ENCODE data around the gene MTSS2. TPM values are rescaled to one million over a fixed set of nuclear protein-coding genes. Genes with fewer than 3 reads are reported as not detected.

MTSS2 gene
- total and polyA plus RNA-seq, 2 of the 8 experiments (the other 6 are each of a cell fraction or from before 2014, with no cell fraction given) = 23.3 to 36.7 TPM

DNA sequence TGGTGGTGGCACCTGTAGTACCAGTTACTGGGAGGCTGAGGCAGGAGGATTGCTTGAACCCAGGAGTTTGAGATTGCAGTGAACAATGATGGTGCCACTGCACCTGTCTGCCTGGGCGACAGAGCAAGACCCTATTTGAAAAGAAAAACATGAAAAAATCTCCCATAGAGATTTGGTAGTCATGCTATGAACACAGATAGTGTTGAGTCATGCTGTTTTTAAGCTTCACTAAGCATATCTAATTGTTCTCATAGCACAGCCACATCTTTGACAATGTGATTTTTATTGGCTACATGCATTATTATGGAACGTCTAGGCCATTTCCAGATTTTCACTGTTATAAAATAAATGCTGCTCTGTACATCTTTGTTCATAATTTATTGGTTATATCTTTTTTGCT lies 33.5 kb downstream of the MTSS2 start:
- H3K4ac ChIP-seq (replicated peaks; ENCODE audit: insufficient read length, low read depth, low read length) = no peak overlapping the region
- no peaks in the 10 kb centered on the region for H3K79me2 ChIP-seq (ENCODE audit: control insufficient read depth in 1 of 2, insufficient read depth in 2 of 2, low read length in 2 of 2)
- H4K91ac ChIP-seq (replicated peaks; ENCODE audit: insufficient read length, low read length) = no peak overlapping the region
- H3K4me3 ChIP-seq (ENCODE audit: extremely low read depth in 1 of 4, insufficient read depth in 2 of 4, low read depth in 3 of 4, low read length in 4 of 4) = no peak overlapping the region
- H2BK20ac ChIP-seq (ENCODE audit: low read length) = no peak overlapping the region
- ChIA-PET CTCF (ENCODE audit: partially characterized antibody) (interaction anchor here (0.7 to 6.1 kb wide), 20 partner anchors 9 to 283 kb away, joined by 3 to 65 read pairs (median 8); no protein-coding TSS in a partner anchor), POLR2A (ENCODE audit: partially characterized antibody) (interaction anchor here (0.8 to 6.6 kb wide), 5 partner anchors 17 to 99 kb away, joined by 3 to 59 read pairs (median 14); no protein-coding TSS in a partner anchor)
- H3K14ac ChIP-seq (ENCODE audit: insufficient read length) = no peak overlapping the region
- H3K9ac ChIP-seq (replicated peaks in 1 of 4; ENCODE audit: extremely low read depth in 1 of 4, low read depth in 3 of 4, low read length in 3 of 4) = no peak overlapping the region
- no peak overlapping the region for H2BK15ac ChIP-seq (ENCODE audit: low read length)
- H3K36me3 ChIP-seq (ENCODE audit: control insufficient read depth in 2 of 4, insufficient read depth in 4 of 4, low read length in 3 of 4) = no peaks in the 10 kb centered on the region
- no peak overlapping the region for H2BK12ac ChIP-seq (ENCODE audit: low read depth, low read length)
- H3K23ac ChIP-seq (ENCODE audit: insufficient read length) = no peak overlapping the region
- no peaks in the 10 kb centered on the region for H3K79me1 ChIP-seq (ENCODE audit: low read depth, low read length)
- no peaks in the 10 kb centered on the region; a peak in 2 of 7 replicates for H3K27me3 ChIP-seq (replicated peaks in 1 of 4; ENCODE audit: control insufficient read depth in 3 of 4, extremely low read depth in 1 of 4, insufficient read depth in 3 of 4, low read length in 3 of 4)
- no peak overlapping the region for H2BK120ac ChIP-seq (replicated peaks; ENCODE audit: low read depth, low read length)
- no peak overlapping the region for H3K27ac ChIP-seq (ENCODE audit: low read depth, low read length)
- H3K18ac ChIP-seq (ENCODE audit: extremely low read depth, low read length) = no peak overlapping the region
- H2AK5ac ChIP-seq (ENCODE audit: low read depth, low read length) = no peak overlapping the region
- no peak overlapping the region for H2AFZ ChIP-seq (ENCODE audit: low read length)
- WGBS, 2 experiments (ENCODE audit: extremely low coverage in 1 of 2, insufficient coverage in 1 of 2, insufficient read length in 1 of 2, insufficient replicate concordance in 2 of 2, low coverage in 1 of 2, low lambda C conversion rate in 2 of 2, missing lambda C conversion rate in 1 of 2) = 88% methylated on average over 2 of the region's 2 CpGs; no CpG with 5 or more reads in 1 of the 2 experiments
- H3K4me1 ChIP-seq (replicated peaks in 1 of 4; ENCODE audit: control insufficient read depth in 3 of 4, insufficient read depth in 4 of 4, low read length in 3 of 4) = peaks cover 0 to 3% (median 0%) of the 10 kb centered on the region in 4 experiments; a peak in 3 of 7 replicates
- no peak overlapping the region for H3K56ac ChIP-seq (replicated peaks; ENCODE audit: insufficient read length, low read depth, low read length)
- DNase-seq (ENCODE audit: low read depth in 1 of 2, low spot score in 2 of 2) (no peak), FAIRE-seq (no peak)
- no peak overlapping the region for H3K4me2 ChIP-seq (ENCODE audit: insufficient read depth in 1 of 2, low read depth in 2 of 2, low read length in 2 of 2)
- H2BK5ac ChIP-seq (ENCODE audit: low read depth, low read length) = no peak overlapping the region
- H4K20me1 ChIP-seq (replicated peaks in 1 of 2; ENCODE audit: control insufficient read depth in 1 of 2, insufficient read depth in 2 of 2, low read length in 2 of 2) = peaks cover 0 to 2% of the 10 kb centered on the region in 2 experiments
- no peak overlapping the region for H4K5ac ChIP-seq (ENCODE audit: insufficient read length, low read depth, low read length)
- no peak overlapping the region for H4K8ac ChIP-seq (ENCODE audit: extremely low read depth, insufficient read depth, low read length)
- H3K23me2 ChIP-seq (ENCODE audit: low read depth, low read length) = no peaks in the 10 kb centered on the region
- no peaks in the 10 kb centered on the region; a peak in 1 of 4 replicates for H3K9me3 ChIP-seq (ENCODE audit: insufficient read depth in 2 of 2, low read depth in 1 of 2, low read length in 1 of 2)
- TF ChIP-seq NANOG (IDR thresholded peaks at IDR 0.05; ENCODE audit: insufficient read depth, low read depth, low read length, poor library complexity, severe bottlenecking) = no peak
- no peak for TF ChIP-seq RBBP5 (IDR thresholded peaks at IDR 0.05; ENCODE audit: borderline replicate concordance, low read depth, low read length)
- TF ChIP-seq SIX5 (IDR thresholded peaks at IDR 0.05; ENCODE audit: low read depth, low read length) = no peak
- TF ChIP-seq CHD1 (IDR thresholded peaks at IDR 0.05; ENCODE audit: low read depth, low read length) = no peak
- no peak for TF ChIP-seq TAF1 (IDR thresholded peaks at IDR 0.05; ENCODE audit: low read depth, low read length)
- no peak for TF ChIP-seq TBP (IDR thresholded peaks at IDR 0.05; ENCODE audit: low read depth, low read length)
- no peak for TF ChIP-seq CTBP2 (IDR thresholded peaks at IDR 0.05; ENCODE audit: borderline replicate concordance, insufficient read depth, insufficient read length, low read length)
- no peak for TF ChIP-seq TCF12 (IDR thresholded peaks at IDR 0.05; ENCODE audit: low read depth, low read length)
- no peak for TF ChIP-seq ZNF274 (IDR thresholded peaks at IDR 0.05; ENCODE audit: borderline replicate concordance, extremely low read depth, low read length)
- TF ChIP-seq BRCA1 (IDR thresholded peaks at IDR 0.05; ENCODE audit: low read depth, low read length) = no peak
- TF ChIP-seq E2F6 (IDR thresholded peaks at IDR 0.05) = no peak
- no peak for TF ChIP-seq CBX5 (IDR thresholded peaks at IDR 0.05; ENCODE audit: low read depth, low read length)

Measured in H1 (cell line).